ENCODE data around the gene MIGA2. TPM values are rescaled to one million over a fixed set of nuclear protein-coding genes. Genes with fewer than 3 reads are reported as not detected.

The MIGA2 gene
- total RNA-seq, 2 experiments from 2014 or later, result 38.3 to 45.6 TPM

DNA sequence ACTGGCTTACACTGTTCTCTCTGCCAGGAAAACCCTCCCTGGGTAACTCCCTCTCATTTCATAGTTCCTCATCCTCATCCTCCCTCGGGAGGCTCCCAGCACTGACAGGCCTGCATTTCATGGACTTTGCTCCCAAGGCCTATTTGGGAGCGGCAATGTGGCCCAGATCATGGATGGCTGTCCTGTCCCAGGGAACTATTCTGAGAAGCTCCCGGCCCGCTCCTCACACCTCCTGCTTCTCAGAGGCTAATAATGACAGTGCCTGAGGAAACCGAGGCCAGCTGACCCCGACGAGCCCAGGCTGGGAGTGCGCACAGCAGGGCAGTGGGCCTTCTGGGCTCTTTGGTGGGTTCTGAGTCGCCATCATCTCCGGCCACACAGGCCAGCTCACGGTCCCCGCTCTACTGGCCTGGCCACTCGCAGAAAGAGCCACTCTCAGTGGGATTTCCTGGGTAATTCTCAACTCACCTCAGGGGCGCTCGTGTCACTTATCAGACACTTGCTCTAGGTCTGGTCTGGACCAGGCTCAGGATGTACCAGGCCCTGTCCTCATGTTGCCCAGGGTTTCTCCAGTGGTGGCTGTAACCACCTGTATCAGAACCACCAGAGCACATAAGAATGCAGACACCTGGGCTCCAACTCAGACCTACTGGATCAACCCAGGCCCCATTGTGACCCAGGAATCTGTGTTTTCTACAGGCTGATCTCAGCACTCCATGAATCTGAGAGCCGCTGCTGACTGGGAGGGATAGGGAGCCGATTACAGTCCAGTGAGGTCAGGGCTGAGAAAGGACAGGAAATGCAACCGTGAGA, 42.5 kb downstream of the MIGA2 start:
- ATAC-seq, result no peak
- no peak for DNase-seq
- Mint-ChIP-seq H3K9me3 (ENCODE audit: insufficient read depth) (no peaks in the 10 kb centered on the region), H3K27me3 (ENCODE audit: low read depth) (no peaks in the 10 kb centered on the region), H3K4me3 (peak overlapping the region; percentile 91), H3K27ac (no peak overlapping the region), H3K4me1 (ENCODE audit: low read depth) (peaks cover 37% of the 10 kb centered on the region), H3K36me3 (ENCODE audit: low read depth) (no peaks in the 10 kb centered on the region)
- ChIA-PET POLR2A (interaction anchor here (1.1 kb wide), 1 partner anchor 10 kb away, joined by 3 read pairs; no protein-coding TSS in a partner anchor), CTCF (interaction anchor here (1.4 kb wide), 1 partner anchor 52 kb away, joined by 3 read pairs; no protein-coding TSS in a partner anchor)

DNA sequence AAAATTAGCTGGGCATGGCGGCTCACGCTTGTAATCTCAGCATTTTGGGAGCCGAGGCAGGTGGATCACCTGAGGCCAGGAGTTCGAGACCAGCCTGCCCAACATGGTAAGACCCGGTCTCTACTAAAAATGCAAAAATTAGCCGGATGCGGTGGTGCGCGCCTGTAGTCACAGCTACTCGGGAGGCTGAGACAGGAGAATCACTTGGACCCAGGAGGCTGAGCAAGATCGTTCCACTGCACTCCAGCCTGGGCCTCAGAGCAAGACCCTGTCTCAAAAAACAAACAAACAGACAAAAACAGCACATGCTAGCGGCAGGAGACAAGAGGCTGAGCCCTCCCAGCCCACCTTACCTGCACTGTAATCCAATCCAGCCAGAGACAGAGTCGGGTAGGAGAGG, 43.4 kb downstream of the MIGA2 start:
- no peak for DNase-seq
- CTCF ChIA-PET, result interaction anchor here (1.1 to 1.5 kb wide), 6 partner anchors 9 to 262 kb away, joined by 3 to 5 read pairs (median 4); partner anchors contain the start of genes ENDOG and MIGA2

DNA sequence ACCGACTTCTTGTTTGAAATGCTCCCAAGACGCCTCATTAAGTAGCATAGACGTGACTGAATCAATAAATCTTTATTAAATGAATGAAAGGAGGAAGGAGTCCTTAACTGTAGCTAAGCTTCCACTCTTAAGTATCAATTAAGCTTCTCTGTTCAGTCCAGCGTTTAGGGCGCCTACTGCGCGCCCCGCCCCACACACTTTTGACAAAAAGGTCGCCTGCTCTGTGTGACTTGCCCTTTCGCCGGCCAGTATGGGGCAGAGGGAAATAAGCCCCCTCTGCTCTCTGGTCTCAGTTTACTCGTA, 43.8 kb downstream of the MIGA2 start:
- H3K4me1 Mint-ChIP-seq (ENCODE audit: low read depth), result peaks cover 34% of the 10 kb centered on the region
- peaks cover 3% of the 10 kb centered on the region for H3K36me3 Mint-ChIP-seq (ENCODE audit: low read depth)
- no peak for ATAC-seq
- H3K27me3 Mint-ChIP-seq (ENCODE audit: low read depth), result no peaks in the 10 kb centered on the region
- ChIA-PET POLR2A (interaction anchor here (1.3 to 1.5 kb wide), 2 partner anchors 10 to 44 kb away, joined by 4 to 5 read pairs; partner anchors contain the start of gene MIGA2), CTCF (interaction anchor here (0.8 to 2.0 kb wide), 10 partner anchors 9 to 262 kb away, joined by 3 to 5 read pairs (median 4); partner anchors contain the start of genes ENDOG and MIGA2)
- no peak for DNase-seq
- peak overlapping the region; percentile 91 for H3K4me3 Mint-ChIP-seq
- H3K27ac Mint-ChIP-seq, result peak overlapping the region; percentile 79
- H3K9me3 Mint-ChIP-seq (ENCODE audit: insufficient read depth), result no peaks in the 10 kb centered on the region

More for the DNA sequence above, 43.4 kb downstream of the MIGA2 start:
- Mint-ChIP-seq H3K27me3 (ENCODE audit: low read depth) (no peaks in the 10 kb centered on the region), H3K4me3 (peak overlapping the region; percentile 91), H3K36me3 (ENCODE audit: low read depth) (peaks cover 3% of the 10 kb centered on the region), H3K9me3 (ENCODE audit: insufficient read depth) (no peaks in the 10 kb centered on the region), H3K4me1 (ENCODE audit: low read depth) (peaks cover 34% of the 10 kb centered on the region), H3K27ac (peak overlapping the region; percentile 58)
- no peak for ATAC-seq
- POLR2A ChIA-PET, result no interaction called here

DNA sequence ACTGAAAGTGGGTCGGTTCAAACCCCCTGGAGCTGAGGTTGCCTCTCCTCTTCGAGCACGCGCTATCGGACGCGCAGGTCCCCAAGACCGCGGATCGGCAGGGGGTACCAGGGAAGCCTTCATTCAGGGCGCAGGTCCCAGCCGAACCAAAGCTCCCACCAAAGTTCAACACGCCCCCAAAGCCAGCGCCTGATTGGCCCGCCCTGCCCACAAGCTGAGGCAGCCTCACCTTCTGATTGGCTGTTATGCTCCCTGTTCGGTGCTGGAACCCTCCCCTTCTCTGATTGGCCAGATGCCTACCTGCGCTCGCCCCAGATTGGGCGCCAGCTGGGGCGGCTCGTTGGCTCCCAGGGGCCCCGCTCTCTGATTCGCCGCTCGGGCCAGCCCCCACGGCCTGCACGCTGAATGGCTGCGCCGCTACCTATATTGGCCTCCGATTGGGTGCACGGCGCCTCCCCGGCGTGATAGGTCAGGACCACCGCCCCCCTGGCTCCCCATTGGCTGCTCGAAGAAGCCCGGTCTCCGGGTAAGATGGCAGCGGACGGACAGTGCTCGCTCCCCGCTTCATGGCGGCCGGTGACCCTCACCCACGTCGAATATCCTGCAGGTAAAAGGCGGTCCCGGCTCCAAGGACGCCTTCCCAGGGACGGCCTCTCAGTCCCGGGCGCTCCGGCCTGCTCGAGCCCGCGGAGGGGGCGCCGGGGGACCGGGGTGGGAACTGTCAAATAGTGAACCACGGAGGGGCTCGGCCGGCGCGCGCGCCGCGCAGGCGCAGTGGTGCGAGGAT, 44.4 kb downstream of the MIGA2 start, which contains the start of gene DOLPP1:
TSS of gene DOLPP1 (plus strand) at position 511 of the 787 bp plus-strand sequence. CDS start at position 532, 21 bp downstream.
- peak; percentile 99 for DNase-seq
- POLR2A ChIA-PET, result interaction anchor here (0.5 to 1.5 kb wide), 7 partner anchors 7 to 1782 kb away, joined by 3 to 7 read pairs (median 3); partner anchors contain the start of genes MIGA2 and PTPA
- peak within 1 kb of the TSS; percentile 79 for H3K27ac Mint-ChIP-seq
- CTCF ChIA-PET, result interaction anchor here (0.8 to 2.0 kb wide), 10 partner anchors 10 to 263 kb away, joined by 3 to 5 read pairs (median 4); partner anchors contain the start of genes ENDOG and MIGA2
- H3K36me3 Mint-ChIP-seq (ENCODE audit: low read depth), result peaks cover 5% of the 10 kb centered on the region
- peak within 1 kb of the TSS; percentile 91 for H3K4me3 Mint-ChIP-seq
- H3K9me3 Mint-ChIP-seq (ENCODE audit: insufficient read depth), result no peaks in the 10 kb centered on the region
- ATAC-seq, result peak; percentile 98
- peaks cover 34% of the 10 kb centered on the region for H3K4me1 Mint-ChIP-seq (ENCODE audit: low read depth)
- no peaks in the 10 kb centered on the region for H3K27me3 Mint-ChIP-seq (ENCODE audit: low read depth)

DNA sequence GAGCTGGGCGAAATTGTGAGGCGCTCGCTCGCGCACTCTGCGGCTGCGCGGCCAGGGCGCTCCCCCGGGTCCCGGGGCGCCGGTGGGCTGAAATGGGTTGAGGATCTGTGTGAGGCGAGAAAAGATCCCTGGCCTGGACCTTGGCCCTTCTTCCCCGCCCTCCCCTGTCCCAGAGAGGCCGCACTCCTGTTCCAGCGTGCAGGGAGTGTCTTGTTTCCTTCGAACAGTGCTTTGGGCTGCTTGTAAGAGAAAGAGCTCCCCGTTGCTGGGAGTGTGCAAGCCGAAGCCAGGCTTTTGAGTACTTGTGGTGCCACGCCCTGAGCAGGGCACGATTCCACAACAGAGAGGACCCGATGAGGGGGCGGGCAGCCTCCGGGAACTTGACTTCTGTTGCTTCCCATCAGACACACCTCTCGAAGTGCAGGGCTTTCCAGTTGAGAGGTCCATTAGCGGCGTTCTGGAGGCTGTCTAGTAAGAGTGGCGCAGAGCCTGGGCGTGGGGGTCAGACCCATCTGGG, 45.0 kb downstream of the MIGA2 start:
- Mint-ChIP-seq H3K4me3 (peak overlapping the region; percentile 91), H3K9me3 (ENCODE audit: insufficient read depth) (no peaks in the 10 kb centered on the region), H3K36me3 (ENCODE audit: low read depth) (peaks cover 5% of the 10 kb centered on the region), H3K4me1 (ENCODE audit: low read depth) (peaks cover 34% of the 10 kb centered on the region), H3K27me3 (ENCODE audit: low read depth) (no peaks in the 10 kb centered on the region), H3K27ac (peak overlapping the region; percentile 79)
- CTCF ChIA-PET, result interaction anchor here (1.5 to 2.0 kb wide), 3 partner anchors 11 to 61 kb away, joined by 4 to 5 read pairs (median 5); no protein-coding TSS in a partner anchor
- DNase-seq (no peak), ATAC-seq (no peak)
- POLR2A ChIA-PET, result interaction anchor here (0.5 to 1.5 kb wide), 7 partner anchors 8 to 199 kb away, joined by 3 to 7 read pairs (median 3); partner anchors contain the start of genes MIGA2 and PTPA

DNA sequence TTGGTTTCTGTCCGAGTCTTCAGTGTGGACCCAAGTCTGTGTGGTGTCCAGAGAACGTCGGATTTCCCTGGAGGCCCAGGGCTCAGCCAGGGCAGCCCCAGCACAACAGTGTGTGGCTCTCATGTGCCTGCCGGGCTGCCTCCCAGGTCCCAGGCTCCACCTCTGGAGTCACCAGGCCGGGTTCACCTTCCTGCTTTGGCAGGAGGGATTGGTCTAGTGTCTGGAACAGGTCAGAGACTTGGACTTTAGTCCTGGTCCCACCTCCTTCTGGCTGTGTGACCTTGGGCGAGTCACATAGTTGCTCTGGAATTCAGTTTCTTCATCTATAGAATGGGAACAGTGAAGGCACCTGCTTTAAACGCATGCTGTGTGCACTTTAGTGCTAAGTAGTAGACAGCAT, 47.7 kb downstream of the MIGA2 start:
- Mint-ChIP-seq H3K27ac (no peak overlapping the region), H3K9me3 (ENCODE audit: insufficient read depth) (no peaks in the 10 kb centered on the region), H3K36me3 (ENCODE audit: low read depth) (peaks cover 11% of the 10 kb centered on the region), H3K4me1 (ENCODE audit: low read depth) (peaks cover 27% of the 10 kb centered on the region), H3K27me3 (ENCODE audit: low read depth) (no peaks in the 10 kb centered on the region), H3K4me3 (no peak overlapping the region)
- POLR2A ChIA-PET, result no interaction called here
- CTCF ChIA-PET, result no interaction called here
- DNase-seq (no peak), ATAC-seq (no peak)

DNA sequence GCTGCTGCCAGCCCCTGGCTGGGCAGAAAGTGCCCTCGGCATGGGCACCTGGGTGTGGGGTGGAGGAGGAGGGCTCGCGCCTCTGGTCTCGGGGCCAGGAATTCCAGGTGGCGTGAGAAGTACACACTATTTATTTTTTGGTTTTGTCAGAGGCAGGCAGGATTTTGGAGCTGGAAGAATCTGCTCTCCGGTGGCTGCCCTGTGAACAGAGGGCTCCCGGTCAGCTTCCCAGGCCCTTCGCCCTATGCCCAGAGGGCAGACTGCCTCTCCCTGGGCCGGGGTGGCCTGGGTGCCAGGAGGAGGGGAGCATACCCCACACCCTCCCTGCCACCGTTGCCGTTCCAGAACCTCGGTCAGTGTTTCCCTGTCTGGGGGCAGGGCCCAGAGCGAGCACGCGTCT, 52.8 kb downstream of the MIGA2 start:
- DNase-seq (no peak), ATAC-seq (no peak)
- Mint-ChIP-seq H3K4me1 (ENCODE audit: low read depth) (no peaks in the 10 kb centered on the region), H3K36me3 (ENCODE audit: low read depth) (peaks cover 20% of the 10 kb centered on the region), H3K27ac (no peak overlapping the region), H3K4me3 (no peak overlapping the region), H3K27me3 (ENCODE audit: low read depth) (no peaks in the 10 kb centered on the region), H3K9me3 (ENCODE audit: insufficient read depth) (no peaks in the 10 kb centered on the region)
- ChIA-PET POLR2A (no interaction called here), CTCF (no interaction called here)

DNA sequence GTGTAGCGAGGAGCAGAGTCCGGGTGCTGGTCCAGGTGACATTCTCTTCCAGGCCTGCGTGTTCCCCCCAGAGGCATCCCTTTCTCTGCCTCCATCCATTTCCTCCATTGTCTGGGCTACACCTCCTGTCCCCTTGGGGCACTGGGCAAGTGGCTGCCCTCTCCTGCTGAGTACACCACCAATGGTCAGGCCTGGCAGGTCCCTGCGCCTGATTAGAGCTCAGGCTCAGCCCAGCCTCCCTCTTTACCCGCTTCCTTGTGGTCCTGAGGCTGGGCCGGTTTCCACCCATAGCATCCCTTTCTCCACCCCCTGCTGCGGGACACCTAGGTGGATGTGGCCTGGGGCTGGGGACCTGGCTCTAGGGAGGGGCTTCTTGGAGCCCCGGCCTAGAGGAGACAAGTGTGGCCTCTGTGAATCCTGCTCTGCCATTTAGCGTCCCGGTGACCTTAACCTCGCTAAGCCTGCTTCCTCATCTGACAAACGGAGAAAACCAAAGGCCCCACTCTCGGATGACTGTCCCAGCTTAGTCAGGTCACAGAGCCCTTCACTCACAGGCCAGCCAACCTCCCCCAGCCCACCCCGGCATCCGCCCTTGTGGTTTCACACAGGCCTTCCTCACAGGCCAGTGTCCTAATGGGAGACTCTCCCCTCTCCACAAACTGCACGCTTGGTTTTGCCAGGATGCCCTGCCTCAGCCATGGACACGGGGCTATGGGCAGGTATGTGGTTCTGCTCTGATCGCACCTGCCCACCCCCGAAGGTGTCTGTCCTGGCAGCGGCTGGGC, 57.4 kb downstream of the MIGA2 start:
- ChIA-PET CTCF (no interaction called here), POLR2A (no interaction called here)
- H3K27ac Mint-ChIP-seq, result peak overlapping the region; percentile 46
- peaks cover 9% of the 10 kb centered on the region for H3K36me3 Mint-ChIP-seq (ENCODE audit: low read depth)
- no peaks in the 10 kb centered on the region for H3K4me1 Mint-ChIP-seq (ENCODE audit: low read depth)
- no peak overlapping the region for H3K4me3 Mint-ChIP-seq
- no peak for DNase-seq
- no peak for ATAC-seq
- H3K27me3 Mint-ChIP-seq (ENCODE audit: low read depth), result no peaks in the 10 kb centered on the region
- H3K9me3 Mint-ChIP-seq (ENCODE audit: insufficient read depth), result no peaks in the 10 kb centered on the region

DNA sequence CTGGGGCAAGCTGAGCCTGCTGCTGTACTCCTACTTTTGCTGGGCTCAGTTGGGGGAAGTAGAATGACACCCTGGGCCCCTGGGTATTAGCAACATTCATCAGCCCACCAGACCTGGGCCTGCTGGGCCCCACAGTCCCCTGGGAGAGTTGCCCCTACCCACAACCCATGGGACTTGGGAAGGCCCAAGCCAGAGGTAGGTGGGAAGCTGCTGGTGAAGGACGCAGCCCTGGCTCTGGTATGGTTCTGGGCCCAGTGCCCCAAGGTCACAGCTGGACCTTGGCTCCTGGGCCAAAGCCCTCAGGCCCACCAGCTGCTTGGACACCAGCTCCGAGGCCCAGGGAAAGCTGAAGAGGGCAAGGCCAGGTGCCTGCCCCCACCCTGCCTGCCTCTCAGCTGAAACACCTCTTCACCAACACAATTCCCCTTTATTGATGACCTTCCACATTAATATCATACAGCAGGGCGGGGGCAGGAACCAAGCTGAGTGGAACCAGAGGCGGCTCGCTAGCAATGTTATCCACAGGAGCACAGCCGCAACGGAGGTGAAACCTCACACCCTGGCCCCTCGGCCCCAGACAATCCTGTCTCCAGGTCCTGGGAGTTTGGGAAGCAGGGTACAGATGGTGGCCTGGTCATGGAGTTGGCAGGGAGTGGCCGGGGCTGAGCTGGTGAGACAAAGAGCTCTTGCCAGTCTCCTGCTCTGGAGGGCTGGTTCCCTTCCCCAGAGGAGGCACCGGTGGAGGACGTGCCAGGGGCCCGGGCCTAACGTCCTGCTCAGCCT, 58.2 kb downstream of the MIGA2 start:
- Mint-ChIP-seq H3K27ac (no peak overlapping the region), H3K9me3 (ENCODE audit: insufficient read depth) (no peaks in the 10 kb centered on the region), H3K4me3 (no peak overlapping the region), H3K27me3 (ENCODE audit: low read depth) (no peaks in the 10 kb centered on the region), H3K4me1 (ENCODE audit: low read depth) (no peaks in the 10 kb centered on the region), H3K36me3 (ENCODE audit: low read depth) (peaks cover 7% of the 10 kb centered on the region)
- ChIA-PET POLR2A (interaction anchor here (0.5 kb wide), 1 partner anchor 271 kb away, joined by 3 read pairs; no protein-coding TSS in a partner anchor), CTCF (interaction anchor here (0.8 kb wide), 1 partner anchor 9 kb away, joined by 3 read pairs; no protein-coding TSS in a partner anchor)
- ATAC-seq (no peak), DNase-seq (no peak)

DNA sequence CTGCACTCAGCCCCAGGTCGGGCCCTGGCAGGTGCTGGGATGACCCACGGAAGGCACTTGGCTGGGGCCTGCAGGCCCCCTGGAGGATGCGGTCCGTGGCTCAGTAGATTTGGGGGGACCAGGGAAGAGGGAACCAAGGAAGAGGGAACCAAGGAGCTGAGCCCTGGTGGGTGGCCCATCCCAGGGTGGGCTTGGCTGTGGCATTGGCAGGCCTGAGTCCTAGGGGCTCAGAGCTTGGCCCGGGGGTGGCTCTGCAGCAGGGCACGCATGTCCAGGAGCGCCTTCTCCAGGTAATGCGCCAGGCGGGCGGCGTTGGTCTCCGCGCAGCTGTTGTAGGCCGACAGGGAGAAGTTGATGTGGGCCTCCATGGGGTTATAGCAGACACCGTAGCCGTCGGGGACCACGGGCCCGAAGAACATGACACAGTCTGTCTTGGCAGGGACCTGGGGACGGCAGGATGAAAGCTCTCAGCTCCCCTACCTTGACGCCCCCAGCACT, 58.8 kb downstream of the MIGA2 start:
- CTCF ChIA-PET, result interaction anchor here (0.8 kb wide), 1 partner anchor 9 kb away, joined by 3 read pairs; no protein-coding TSS in a partner anchor

More for the DNA sequence above, 58.8 kb downstream of the MIGA2 start:
- DNase-seq (no peak), ATAC-seq (no peak)
- no peaks in the 10 kb centered on the region for H3K4me1 Mint-ChIP-seq (ENCODE audit: low read depth)
- POLR2A ChIA-PET, result interaction anchor here (0.5 kb wide), 1 partner anchor 272 kb away, joined by 3 read pairs; no protein-coding TSS in a partner anchor
- no peaks in the 10 kb centered on the region for H3K27me3 Mint-ChIP-seq (ENCODE audit: low read depth)
- no peak overlapping the region for H3K27ac Mint-ChIP-seq
- no peaks in the 10 kb centered on the region for H3K9me3 Mint-ChIP-seq (ENCODE audit: insufficient read depth)
- H3K4me3 Mint-ChIP-seq, result no peak overlapping the region
- H3K36me3 Mint-ChIP-seq (ENCODE audit: low read depth), result peaks cover 1% of the 10 kb centered on the region

All from activated CD8-positive, alpha-beta T cell treated with anti-CD3 and anti-CD28 coated beads, Interleukin-2, amount 10 ng/mL, durations not matched to agents 7 days and 5 days (primary cell).